ENCODE data around the gene ZNF268.

DNA sequence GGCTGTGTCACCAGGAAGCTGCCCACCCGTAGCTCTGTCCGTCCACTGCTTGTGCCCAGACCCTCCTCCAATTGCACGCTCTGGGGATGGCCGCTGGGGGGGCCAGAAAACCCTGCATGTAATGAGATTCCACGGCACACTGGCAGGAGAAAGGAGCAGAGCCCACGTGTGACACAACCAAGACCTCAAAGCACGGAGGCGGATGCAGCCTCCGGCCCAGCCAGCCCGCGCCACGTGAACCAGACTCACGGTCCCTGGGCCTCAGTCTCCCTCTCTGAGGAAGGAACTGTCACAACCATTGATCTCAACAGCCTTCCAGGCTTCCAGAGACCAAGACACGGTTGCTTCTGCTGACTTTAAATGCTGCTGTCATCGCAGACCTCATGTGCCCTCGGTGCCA, 39.9 kb downstream of the ZNF268 start:
- TF ChIP-seq, protein P1, sequence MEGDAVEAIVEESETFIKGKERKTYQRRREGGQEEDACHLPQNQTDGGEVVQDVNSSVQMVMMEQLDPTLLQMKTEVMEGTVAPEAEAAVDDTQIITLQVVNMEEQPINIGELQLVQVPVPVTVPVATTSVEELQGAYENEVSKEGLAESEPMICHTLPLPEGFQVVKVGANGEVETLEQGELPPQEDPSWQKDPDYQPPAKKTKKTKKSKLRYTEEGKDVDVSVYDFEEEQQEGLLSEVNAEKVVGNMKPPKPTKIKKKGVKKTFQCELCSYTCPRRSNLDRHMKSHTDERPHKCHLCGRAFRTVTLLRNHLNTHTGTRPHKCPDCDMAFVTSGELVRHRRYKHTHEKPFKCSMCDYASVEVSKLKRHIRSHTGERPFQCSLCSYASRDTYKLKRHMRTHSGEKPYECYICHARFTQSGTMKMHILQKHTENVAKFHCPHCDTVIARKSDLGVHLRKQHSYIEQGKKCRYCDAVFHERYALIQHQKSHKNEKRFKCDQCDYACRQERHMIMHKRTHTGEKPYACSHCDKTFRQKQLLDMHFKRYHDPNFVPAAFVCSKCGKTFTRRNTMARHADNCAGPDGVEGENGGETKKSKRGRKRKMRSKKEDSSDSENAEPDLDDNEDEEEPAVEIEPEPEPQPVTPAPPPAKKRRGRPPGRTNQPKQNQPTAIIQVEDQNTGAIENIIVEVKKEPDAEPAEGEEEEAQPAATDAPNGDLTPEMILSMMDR (IDR thresholded peaks at IDR 0.05) = no peak
- TF ChIP-seq EZH2 (IDR thresholded peaks at IDR 0.05) (no peak), EZH2phosphoT487 (IDR thresholded peaks at IDR 0.05) (no peak)

Measured in neural progenitor cell (in vitro differentiated cells).